ENCODE measurements around the gene CEP72.

Gene CEP72

GRCh38 chr5:581941-582340 lies 30.2 kb upstream of the CEP72 start:
- DNase-seq = peak; percentile 12

- peak; percentile 1 for DNase-seq
These were observed 29.7 kb upstream of the CEP72 start for GRCh38 chr5:582445-582844.

GRCh38 chr5:582936-583635 lies 29.1 kb upstream of the CEP72 start:
- DNase-seq = peak; percentile 19

- peak; percentile 3 for DNase-seq
These were observed 28.5 kb upstream of the CEP72 start for GRCh38 chr5:583645-584044.

- DNase-seq = peak; percentile 16
These were observed 27.9 kb upstream of the CEP72 start for GRCh38 chr5:584216-584615.

- peak; percentile 29 for DNase-seq
These were observed 27.3 kb upstream of the CEP72 start for GRCh38 chr5:584846-585245.

- no peak for DNase-seq
These were observed 26.6 kb upstream of the CEP72 start for GRCh38 chr5:585556-585955.

- peak; percentile 32 for DNase-seq
These were observed 26.0 kb upstream of the CEP72 start for GRCh38 chr5:585962-586628.

- DNase-seq = no peak
These were observed 25.3 kb upstream of the CEP72 start for GRCh38 chr5:586751-587285.

- no peak for DNase-seq
These were observed 24.7 kb upstream of the CEP72 start for GRCh38 chr5:587403-587802.

GRCh38 chr5:588406-588995 lies 23.6 kb upstream of the CEP72 start:
- DNase-seq = no peak

GRCh38 chr5:589173-589572 lies 23.0 kb upstream of the CEP72 start:
- peak; percentile 29 for DNase-seq

- peak; percentile 22 for DNase-seq
These were observed 22.6 kb upstream of the CEP72 start for GRCh38 chr5:589588-589987.

GRCh38 chr5:590346-590745 lies 21.8 kb upstream of the CEP72 start:
- DNase-seq = no peak

GRCh38 chr5:591746-592145 lies 20.4 kb upstream of the CEP72 start:
- peak; percentile 19 for DNase-seq

- DNase-seq = peak; percentile 37
These were observed 20.0 kb upstream of the CEP72 start for GRCh38 chr5:592158-592557.

GRCh38 chr5:593511-593910 lies 18.6 kb upstream of the CEP72 start:
- DNase-seq = peak; percentile 24

GRCh38 chr5:594226-594860 lies 17.8 kb upstream of the CEP72 start:
- peak; percentile 49 for DNase-seq

- DNase-seq = no peak
These were observed 16.8 kb upstream of the CEP72 start for GRCh38 chr5:595285-595875.

- no peak for DNase-seq
These were observed 14.1 kb upstream of the CEP72 start for GRCh38 chr5:597871-598563.

GRCh38 chr5:598564-598890 lies 13.6 kb upstream of the CEP72 start:
- peak; percentile 42 for DNase-seq

- DNase-seq = peak; percentile 48
These were observed 11.1 kb upstream of the CEP72 start for GRCh38 chr5:600886-601541.

All from islet precursor cell (in vitro differentiated cells).